ENCODE results near the gene DAAM2. TPM values are rescaled to one million over a fixed set of nuclear protein-coding genes. Genes with fewer than 3 reads are reported as not detected.

DAAM2 gene
- polyA plus RNA-seq, 3 donors = 20.7 to 30.2 (median 25.5) TPM

GRCh38 chr6:39841923-39842322 is 49.7 kb downstream of the DAAM2 start:
- no peak for DNase-seq

- DNase-seq = no peak
Measured at GRCh38 chr6:39843305-39844020, 51.3 kb downstream of the DAAM2 start.

GRCh38 chr6:39844866-39845265 is 52.7 kb downstream of the DAAM2 start:
- no peak for DNase-seq

DNA sequence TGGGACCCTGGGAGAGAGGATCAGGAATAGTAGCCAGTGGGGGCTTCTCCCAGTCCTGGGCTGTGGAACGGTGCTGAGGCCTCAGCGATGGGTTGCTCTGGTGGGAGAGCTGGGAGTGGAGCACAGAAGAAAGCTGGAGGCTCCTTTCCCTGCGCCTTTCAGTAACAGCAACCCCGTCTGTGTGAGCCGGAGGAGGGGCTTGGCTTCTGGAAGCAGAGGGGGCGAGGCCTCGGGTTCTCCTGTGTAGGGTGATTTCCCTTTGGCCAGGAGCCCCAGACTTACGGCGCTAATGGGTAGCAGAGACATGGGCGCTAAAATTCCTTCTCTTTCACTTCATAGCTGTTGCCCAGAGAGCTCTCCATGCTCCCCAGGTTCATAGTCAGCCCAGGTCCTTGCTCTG is 55.0 kb downstream of the DAAM2 start:
- peak; percentile 28 for DNase-seq

DNA sequence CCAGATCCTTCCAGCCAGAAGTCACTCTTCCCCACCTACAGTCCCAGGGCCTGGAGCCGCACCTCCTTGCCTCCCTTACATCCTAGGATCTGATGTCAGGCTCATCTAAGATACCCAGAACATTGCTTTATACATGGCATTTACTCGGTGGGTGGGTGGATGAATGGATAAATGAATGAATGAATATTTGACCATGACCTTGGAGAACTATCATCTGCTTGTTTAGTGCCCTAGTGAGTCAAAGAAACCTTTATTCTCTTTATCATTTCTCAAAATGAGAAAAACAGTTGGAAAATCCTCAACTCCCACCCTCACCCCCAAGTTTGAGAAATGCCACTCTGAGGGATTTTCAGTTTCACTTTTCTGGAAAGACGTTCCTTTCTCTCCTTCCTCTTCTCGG is 56.0 kb downstream of the DAAM2 start:
- DNase-seq = no peak

DNA sequence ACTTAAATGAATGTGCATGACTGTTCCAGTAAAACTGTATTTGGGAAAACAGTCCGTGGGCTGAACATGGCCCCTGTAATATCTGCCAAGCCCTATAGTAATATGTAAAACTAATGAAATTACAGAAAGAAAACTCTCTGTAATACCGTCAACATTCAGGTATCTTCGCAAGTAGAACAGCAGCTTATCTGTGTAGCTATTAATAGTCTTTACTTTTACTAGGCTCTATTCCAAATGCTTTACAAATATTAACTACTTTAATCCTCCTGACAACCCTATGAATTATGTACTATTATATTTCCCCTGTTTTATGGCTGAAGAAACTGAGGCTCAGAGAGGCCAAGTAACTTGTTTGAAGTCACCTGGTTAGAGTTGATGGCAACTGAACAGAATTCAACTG is 57.1 kb downstream of the DAAM2 start:
- no peak for DNase-seq

GRCh38 chr6:39849764-39850163 is 57.6 kb downstream of the DAAM2 start:
- DNase-seq = no peak

DNA sequence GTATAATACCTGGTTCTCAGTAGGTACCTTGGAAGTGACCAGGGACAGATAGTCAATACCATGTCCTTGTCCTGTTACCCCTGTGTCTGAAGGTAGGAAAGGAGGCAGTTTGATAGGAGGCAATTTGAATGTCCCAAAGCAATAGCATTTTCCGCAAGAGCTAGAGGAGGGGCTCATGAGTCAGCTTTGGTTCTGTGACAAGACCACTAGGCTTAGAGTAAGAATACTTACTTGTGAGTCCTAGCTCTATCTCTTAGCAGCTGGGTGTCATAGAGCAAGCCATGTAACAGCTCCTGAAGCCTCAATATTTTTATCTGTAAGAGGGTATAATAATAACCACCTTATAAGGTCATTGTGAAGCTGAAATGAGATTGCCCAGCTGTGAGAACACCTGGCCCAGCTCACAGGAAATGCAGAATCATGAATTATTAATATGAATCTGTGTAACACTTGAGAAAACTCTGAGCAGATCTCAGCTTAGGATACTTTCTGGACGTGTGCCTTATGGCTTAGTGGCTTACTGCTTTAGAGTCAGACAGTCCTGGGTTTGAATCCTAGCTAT is 58.6 kb downstream of the DAAM2 start:
- DNase-seq = no peak

DNA sequence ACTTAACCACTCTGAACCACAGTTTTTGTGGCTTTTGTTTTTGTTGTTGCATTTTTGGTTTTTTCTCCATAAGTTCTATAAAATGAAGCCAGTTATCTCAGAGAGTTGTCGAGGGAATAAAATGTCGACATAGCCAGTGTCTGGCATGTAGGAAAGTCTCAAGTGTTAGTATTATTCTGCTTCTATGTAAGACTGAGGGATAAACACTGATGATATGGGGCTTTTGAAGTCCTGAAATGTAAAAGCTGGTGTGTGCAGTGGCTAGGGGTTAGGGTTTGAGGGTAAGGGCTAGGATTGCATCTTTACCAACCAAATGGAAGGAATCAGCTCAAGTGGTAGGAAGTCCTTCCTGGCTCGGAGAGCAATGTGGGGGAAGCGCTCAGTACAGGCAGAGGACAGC is 59.2 kb downstream of the DAAM2 start:
- DNase-seq = no peak

DNA sequence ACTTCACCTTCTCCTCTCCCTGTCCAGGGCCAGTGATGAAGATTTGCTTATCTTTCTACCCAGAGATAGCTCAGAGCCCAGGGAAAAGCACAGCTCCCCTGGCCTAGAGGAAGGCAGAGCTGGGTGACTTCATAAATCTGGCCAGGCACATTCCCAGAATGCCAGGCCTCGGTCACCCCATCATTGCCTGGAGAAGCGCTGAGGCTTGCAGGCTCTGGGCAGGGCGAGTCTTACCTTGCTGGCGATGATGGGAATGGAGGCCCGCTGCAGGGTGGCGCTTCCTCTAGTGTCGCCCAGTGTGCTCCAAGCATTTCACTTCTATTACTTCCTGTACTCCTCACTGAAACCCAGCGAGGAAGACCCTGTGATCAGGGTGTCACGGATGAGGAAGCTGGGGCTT is 60.1 kb downstream of the DAAM2 start:
- DNase-seq = no peak

DNA sequence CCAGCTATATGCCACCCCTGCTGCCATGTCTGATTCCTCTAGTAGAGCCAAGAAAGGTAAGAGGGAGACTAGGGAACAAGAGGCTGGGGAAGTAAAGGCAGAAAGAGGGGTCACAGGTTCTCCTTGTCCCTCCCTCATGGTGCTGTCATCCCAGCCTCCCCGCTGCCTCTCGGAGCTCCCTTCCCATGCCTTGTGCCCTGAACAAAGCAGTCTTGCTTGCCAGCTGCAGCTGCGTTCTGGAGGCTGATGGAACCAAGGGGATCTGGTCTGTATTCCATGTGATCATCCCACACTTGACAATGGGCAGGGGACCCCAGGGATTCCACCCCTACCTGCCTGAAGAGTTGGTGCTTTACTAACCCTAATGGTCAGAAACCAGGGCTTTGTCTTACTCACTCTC is 61.4 kb downstream of the DAAM2 start:
- DNase-seq = no peak

- no peak for DNase-seq
Measured at GRCh38 chr6:39855356-39855995, 63.3 kb downstream of the DAAM2 start.

DNA sequence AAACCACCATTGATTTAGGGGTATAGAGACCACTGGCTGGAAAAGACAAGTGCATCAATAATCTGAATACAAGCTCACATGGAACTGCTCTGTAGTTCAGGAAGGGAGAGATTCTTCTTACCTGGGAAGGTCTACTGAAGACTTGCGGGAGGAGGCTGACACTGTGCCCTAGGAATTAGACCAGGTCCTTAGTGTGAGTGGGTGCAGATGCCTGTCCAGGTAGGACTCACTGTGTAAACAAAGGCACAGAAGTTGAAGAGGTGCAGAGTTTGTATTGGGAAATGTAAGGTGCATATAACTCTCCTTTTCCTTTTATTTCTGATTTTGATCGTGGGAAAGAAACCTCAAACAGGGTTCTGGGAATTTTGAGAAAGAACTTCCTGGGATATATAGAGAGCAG is 66.8 kb downstream of the DAAM2 start:
- no peak for DNase-seq

- no peak for DNase-seq
Measured at GRCh38 chr6:39861663-39862062, 69.5 kb downstream of the DAAM2 start.

DNA sequence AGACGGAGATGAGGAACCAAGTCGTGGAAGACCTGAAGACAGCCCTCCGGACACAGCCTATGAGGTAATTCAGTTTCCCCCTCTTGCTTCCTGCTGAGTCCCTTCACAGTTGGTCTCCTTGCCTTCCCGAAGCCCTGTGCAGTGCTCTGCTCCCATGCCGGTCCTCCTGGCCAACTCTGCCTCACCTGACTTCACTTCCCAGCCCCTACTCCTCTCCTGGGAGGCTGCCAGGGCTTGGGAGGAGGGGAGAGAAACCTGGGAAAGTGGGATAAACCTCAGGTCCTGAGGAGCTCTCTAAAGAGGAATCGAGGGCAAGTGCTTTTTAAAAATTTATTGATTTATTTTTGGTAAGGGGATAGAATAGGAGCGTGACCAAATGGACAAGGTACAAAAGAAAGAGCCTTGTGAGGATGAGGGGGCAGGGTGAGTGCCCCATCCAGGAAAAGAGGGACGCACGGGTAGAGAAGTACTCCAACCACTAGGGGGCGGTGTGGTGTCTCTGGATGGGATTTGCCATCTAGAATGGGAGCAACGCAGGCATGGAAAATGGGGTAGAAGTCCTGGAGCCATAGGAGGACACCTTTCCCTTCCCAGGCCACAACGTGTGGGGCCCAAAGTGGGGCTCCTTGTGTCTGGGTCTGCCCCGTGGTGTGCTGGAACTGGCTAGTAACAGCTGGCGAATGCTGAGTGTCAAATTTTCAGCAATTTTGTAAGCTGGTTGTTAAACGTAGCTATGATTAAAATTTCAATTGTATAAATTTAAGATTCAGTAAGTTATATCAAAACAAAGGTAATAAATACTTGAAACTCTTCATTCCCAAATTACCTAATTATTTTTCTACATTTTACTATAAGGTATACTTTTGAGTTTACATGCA is 73.1 kb downstream of the DAAM2 start:
- no peak for DNase-seq

- DNase-seq = no peak
Measured at GRCh38 chr6:39867592-39867991, 75.4 kb downstream of the DAAM2 start.

DNA sequence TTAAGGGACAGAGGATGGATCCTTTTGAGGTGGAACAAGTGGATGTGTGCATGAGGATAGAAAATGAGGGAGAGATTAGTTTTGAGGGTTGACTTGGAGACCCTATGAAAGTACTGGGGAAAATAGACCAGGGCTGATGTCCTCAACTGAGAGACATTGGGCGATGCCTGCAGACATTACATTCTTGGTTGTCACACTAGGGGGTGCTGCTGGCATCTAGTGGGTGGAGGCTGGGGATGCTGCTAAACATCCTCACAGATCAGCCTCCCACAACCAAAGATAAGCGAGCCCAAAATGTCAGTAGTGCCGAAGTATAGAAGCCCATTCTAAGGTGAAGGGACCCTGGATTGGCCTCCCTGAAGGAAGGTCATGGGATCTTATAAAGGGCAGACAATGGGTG is 78.8 kb downstream of the DAAM2 start:
- DNase-seq = no peak

DNA sequence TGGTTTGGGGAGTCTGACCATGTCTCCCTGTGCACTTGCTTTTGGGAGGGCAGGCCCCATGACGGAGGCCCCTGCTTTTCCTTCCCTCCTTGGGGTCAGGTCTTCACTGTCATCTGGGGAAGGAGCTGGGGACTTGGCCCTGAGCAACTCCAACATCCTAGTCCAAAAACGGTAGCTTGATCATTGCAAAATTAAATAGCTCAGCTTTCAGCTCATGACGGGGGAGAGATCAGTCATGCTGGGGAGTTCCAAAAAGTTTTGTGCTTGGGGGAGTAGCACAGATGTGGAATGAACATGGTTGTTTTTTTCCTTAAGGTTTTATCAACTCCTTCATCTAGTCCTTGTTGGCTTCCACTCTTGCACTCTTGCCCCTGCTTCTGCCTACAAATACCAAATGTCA is 81.3 kb downstream of the DAAM2 start:
- no peak for DNase-seq

- no peak for DNase-seq
Measured at GRCh38 chr6:39876111-39876510, 83.9 kb downstream of the DAAM2 start.

DNA sequence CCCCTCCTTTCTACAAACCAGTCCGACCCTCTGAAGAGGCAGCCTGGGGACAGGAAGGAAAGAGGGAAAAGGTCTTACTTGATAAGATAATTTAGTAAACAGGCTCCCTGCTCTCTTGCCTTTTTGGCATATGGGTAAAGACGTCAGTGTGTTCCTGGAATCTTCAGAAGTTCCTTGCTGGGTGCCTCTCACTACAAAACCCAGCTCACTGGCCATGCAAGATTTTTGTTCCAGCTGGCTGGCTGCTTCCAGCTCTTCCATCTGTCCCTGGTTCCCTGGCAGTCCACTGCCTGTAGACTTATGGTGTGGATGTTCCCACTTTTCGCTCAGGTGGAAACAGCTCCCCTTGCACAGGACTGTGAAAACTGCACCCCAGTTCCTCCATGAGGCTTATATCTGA is 84.7 kb downstream of the DAAM2 start:
- DNase-seq = no peak

DNA sequence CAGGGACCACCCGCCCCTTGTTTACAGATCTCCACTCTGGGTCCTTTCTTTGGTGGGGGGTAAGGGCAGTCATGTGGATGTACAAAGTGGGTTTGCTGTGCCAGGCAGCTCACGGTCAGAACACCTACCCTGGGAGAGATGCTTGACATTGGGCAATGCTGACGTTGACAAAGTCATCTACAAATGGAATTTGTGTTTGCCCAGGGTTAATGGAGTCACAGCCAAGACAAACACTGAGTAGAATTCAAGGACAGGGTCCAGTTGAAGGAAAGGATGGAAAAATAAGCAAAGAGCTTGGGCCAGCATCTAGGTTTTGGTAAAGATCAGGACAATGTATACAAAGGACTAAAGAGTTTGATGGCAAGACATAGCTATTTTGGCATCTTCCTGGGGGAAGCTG is 87.4 kb downstream of the DAAM2 start:
- no peak for DNase-seq

DNA sequence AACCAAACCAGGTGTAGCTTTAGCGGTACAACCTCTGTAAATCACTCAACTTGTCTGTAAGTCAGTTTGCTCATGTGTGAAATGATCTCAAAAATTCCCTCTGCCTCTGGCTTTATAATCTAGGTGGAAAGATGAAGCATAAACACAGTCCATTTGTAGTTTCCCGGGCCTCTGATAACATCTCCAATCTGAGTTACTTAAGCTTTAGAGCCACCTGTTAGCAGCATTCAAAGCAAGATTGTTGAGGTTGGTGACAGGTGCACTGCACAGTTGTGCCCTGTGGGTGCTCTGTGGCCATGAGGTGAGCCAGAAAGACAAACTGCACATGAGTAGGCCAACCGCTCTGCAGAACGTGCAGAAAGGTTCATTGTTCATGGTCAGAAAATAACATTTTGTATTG is 88.4 kb downstream of the DAAM2 start:
- no peak for DNase-seq
